Hematopoietic multipotent progenitor cell treated with erythropoietin and hydrocortisone succinate and interleukin-3 and kit ligand, for 6 days (in vitro differentiated cells): ENCODE data around the gene HERC6.
"Not testable (repeated sequence)": the region's sequence is repeated elsewhere in the genome, so short reads cannot be mapped to it uniquely, and the experiment has no call there.

ENCODE experiments used
- DNase-seq: peaks from one replicate; pipeline ENCODE4 v3.0.0-alpha.2; 2015

HERC6 gene

DNA sequence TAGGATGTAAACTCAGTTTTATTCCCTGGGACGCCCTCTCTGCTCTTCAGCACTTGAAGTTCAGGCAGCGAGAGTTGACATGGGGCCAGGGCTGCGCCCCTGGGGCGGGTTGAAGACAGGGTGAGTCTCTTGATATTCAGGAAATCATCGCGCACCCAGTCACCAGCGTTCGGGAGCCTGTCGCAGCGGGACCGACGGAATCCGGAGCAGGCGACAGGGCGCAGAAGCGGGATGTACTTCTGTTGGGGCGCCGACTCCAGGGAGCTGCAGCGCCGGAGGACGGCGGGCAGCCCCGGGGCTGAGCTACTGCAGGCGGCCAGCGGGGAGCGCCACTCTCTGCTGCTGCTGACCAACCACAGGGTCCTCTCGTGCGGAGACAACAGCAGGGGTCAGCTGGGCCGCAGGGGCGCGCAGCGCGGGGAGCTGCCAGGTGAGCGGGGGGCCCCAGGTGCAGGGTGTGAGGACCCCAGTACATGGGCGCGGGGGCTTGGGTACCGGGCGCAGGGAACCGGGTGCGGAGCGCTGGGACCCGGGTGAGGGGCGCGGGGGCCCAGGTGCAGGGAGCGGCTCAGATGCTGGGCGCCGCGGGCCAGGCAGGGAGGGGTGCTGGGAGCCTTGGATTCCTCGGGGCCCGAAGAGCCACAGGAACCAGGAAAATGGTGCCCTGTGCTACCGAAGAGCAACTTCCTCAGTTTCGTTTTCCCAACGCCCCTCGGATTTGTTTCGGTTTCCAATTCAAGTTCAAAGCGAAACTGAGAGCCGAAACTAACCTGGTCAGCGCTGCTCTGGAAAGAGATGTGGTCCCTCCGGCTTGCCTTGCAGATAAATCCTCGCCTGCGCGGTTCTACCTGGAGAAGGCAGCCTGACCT lies at the start of gene HERC6:
Gene HERC6, plus strand, starts transcription at position 162 of the 869 bp plus-strand sequence. Its CDS starts 70 bp downstream, at position 232.
- peak; percentile 96 for DNase-seq

DNA sequence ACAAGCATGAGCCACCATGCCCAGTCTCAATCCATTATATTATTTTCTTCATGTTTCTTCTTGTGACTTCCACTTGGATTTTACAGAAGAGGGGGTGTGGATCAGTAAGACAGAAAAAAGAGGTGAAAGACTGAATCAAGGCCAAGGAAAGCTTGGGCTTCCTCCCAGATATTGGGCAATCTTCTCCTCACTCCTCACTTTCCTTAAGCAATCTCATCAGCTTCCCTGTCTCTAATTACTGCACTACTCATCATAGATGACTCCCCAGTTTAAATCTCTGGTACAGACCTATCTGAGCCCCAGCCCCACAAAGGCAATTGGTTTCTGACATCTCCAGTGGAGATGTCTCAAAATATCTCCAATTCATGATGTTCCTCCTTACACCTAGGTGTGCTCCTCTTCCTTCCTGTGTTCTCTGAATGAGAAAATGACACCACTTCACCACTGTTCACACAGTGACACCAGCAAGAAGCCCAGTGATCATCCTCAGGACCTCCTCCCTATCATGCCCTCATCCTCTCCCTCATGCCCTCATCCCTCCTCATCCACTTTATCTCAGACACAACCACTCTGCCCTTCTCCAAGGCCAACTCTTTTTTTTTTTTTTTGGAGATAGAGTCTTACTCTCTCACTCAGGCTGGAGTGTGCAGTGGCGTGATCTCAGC lies 44.8 kb upstream of the HERC6 start:
- DNase-seq = no peak

DNA sequence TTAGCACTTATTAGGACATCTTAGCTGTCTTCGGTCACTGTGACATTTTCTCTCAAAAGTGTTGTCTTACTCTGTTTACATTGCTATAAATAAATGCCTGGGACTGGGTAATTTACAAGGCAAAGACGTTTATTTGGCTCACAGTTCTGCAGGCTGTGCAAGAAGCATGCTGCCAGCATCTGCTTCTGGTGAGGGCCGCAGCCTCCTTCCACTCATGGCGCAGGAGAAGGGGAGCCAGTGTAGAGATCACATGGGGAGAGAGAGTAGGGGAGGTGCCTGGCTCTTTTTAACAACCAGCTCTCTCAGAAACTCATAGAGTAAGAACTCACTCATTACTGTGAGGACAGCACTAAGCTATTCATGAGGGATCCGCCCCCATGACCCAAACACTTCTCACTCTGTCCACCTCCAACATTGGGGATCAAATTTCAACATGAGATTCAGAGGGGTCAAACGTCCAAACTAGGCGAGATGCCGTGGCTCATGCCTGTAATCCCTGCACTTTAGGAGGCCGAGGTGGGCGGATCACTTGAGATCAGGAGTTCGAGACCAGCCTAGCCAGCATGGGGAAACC lies 43.5 kb upstream of the HERC6 start:
- no peak for DNase-seq

DNA sequence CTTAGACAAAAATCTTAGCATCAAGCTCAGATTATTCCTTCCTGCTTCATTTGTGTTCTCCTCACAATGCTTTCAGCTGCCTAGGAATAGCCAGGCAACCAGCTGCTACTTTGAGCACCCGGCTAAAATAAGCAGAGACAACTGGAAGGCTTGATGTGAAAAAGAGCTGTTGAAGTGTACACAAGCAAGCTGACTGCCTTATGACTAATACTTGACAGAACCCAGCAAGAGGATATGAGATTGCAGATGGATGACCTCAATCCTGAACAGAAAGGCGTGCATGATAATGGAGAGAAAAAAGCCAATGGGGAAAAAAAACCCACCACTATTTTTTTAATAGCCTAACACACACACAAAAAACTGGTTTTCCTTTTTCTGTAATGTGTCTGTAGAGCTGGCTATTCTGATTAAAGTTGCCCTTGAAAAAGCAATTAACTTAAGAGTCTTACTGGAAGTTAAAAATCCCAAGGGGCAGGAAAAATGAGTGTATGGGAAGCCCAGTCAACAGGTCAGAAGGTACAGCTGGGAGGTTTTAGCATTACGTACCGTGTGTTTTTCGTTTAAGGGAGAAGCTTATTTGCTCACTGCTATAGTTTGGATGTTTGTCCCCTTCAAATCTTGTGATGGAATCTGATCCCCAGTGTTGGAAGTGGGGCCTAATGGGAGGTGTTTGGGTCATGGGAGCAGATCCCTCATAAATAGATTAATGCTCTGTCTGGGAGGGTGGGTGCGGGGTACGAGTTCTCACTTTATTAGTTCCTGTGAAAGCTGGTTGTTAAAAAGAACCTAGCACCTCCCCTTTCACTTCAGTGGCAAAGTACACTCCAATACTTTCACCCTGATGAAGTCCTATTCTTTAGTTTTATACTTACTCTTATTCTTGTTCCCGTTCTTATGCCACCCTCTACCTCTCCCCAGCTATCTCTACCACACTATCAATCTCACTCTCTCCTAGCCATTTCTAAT lies 37.1 kb upstream of the HERC6 start:
- DNase-seq = no peak

DNA sequence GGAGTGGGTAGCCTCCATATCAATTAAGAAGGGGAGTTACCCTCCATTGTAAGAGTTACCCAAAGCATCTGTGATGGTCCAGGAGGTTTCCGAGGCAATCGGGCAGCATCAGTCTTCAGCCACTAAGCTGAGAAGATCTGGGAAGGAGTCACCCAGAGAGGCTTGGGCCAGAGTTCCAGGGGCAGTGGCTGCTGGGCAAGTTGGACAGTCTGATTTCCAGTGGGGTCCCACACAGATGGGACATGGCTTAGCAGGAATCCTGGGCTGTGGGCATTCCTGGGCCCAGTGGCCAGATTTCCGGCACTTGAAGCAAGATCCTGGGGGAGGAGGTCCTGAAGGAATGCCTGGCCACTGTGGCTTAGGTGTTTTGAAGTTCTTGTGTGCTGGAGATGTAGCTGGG lies 31.8 kb upstream of the HERC6 start:
- DNase-seq = not testable (repeated sequence)

DNA sequence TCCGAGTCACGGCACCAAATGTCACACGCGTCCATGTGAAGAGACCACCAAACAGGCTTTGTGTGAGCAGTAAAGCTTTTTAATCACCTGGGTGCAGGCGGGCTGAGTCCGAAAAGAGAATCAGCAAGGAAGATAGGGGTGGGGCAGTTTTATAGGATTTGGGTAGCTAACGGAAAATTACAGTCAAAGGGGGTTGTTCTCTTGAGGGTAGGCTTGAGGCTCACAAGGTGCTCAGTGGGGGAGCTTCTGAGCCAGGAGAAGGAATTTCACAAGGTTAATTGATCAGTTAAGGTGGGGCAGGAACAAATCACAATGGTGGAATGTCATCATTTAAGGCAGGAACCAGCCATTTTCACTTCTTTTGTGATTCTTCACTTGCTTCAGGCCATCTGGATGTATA lies 29.9 kb upstream of the HERC6 start:
- not testable (repeated sequence) for DNase-seq

DNA sequence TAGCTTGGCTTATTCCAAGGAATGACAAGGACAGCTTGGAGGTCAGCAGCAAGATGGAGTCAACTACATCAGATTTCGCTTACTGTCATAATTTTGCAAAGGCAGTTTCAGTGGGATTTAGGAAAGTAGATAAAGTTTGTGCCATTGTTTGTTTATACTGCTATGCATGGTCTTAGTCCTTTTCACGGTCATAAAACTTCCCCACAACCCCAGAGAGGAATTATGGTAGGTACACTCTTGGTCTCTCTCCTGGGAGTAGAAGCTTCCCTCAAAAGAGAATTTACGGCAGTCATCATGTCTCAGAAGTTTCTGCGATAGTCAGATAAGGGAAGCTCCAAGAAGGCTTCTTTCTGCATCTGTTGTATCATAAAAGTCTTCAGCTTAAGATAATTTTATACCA lies 27.9 kb upstream of the HERC6 start:
- no peak for DNase-seq

DNA sequence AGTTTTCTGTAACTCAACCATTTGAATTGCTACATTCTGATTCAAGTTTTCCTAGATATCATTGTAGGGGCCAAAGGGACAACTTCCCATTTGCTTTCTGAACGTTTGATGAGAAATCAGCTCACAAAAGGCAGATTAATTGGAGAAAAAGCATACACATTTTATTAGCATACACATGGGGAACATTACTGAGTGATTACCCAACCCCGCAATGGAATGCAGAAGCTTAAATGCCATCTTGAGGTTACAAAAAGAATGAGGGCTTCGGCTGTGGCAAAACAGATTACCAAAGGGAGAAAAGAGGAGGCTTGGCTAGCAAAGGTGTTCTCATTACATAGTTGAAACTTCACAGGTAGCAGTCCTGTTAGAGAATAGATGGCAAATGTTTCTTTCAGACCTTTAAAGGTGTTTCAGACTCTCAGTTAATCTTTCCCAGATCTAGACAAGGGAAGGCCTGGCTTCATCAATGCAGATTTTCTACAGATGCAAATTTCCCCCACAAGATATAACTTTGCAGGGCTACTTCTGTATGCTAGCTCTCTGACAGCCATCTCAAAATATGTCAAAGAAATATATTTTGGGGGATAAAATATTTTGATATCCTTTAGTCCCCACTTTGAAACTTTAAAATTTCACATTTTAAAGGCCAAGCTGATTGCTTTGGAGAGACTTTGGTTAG lies 26.5 kb upstream of the HERC6 start:
- no peak for DNase-seq

DNA sequence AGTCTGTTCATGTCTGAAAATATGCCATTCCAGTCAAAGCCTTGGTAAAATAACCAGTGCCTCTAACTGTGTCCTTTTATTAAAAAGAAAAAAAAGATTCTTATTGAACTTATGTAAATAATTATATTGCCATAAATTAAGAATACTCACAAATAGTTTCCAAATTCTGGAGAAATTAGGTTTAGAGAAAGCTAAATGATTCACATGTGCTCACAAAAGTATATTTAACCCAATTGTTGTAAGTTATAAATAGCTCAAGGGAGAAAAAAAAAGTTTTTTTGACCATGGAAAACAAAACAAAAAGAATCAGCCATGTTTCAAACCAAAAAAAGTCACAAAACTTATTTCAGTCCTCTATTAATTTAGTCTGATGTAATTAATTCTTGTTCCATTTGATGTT lies 25.3 kb upstream of the HERC6 start:
- DNase-seq = no peak

DNA sequence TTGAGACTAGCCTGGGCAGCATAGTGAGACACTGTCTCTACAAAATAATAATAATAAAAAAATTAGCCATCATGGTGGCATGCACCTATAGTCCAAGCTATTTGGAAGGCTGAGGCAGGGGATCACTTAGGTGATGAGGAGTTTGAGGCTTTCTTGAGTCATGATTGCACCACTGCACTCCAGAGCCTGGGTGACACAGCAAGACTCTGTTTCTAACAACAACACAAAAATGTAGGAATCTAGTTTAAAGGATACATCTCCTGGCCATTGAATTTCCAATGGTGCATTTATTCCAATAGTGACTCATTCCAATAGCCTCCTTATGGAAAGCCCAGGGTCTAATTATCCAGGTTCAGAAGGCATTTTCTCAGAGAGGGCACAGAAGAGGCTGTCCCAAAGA lies 21.9 kb upstream of the HERC6 start:
- DNase-seq = no peak

DNA sequence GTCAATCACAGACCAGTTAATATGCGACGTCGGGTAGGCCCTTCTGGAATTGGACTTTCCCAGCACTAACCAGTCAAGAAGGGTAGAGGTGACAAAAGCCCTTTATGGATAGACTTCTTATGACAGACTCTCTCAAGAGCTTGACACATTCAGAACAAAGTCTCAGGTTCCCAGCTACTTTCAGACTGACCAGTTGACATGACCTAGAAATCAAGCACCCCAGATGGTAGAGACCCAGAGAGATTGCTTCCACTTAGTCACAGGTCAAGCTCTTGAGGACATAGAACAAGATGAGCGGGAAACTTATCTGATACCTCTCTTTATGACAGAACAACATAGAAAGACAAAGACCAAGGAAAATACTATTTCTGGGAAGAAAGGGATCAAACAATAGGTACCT lies 21.4 kb upstream of the HERC6 start:
- no peak for DNase-seq

DNA sequence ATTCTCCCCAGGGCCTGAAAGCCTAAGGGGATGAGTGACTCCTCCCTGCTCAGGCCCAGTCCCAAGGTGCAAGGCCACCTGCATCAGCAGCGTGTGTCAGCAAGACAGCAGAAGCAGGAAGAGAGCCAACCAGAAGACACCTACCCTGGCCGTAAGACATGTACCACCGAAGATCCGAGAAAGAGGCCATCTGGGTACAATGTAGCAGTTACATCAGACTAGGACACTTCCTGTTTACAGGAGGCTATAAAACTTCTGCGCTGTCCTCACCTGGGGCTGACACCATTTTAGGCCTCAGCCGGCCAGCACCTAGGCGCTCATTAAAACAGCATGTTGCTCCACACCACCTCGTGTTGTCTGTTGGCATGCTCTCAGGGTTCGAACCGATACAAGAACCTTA lies 19.1 kb upstream of the HERC6 start:
- no peak for DNase-seq

DNA sequence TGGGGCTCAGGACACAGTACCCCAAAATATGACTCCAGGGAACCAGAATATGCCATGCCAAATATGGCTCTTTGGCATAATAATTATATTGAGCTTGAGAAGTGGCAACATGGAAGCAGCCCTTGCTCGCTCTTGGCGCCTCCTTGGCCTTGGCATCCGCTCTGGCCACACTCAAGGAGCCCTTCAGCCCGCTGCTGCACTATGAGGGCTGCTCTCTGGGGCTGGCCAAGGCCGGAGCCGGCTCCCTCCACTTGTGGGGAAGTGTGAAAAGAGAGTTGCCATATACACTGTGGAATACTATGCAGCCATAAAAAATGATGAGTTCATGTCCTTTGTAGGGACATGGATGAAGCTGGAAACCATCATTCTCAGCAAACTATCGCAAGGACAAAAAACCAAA lies 18.4 kb upstream of the HERC6 start:
- no peak for DNase-seq

DNA sequence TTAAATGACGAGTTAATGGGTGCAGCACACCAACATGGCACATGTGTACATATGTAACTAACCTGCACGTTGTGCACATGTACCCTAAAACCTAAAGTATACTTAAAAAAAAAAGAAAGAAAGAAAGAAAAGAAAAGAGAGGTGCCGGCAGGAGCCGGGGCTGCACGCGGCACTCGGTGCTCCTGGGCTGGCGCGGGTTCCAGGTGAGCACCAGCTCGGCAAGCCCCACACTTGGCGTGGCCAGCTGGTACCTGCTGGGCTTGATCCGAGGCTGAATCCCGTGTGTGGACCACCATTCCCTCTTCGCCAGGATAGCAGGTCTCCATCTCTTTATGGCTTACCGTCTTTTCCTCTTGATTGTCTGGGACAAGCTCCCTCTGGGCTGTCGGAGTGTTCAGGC lies 17.9 kb upstream of the HERC6 start:
- DNase-seq = no peak

DNA sequence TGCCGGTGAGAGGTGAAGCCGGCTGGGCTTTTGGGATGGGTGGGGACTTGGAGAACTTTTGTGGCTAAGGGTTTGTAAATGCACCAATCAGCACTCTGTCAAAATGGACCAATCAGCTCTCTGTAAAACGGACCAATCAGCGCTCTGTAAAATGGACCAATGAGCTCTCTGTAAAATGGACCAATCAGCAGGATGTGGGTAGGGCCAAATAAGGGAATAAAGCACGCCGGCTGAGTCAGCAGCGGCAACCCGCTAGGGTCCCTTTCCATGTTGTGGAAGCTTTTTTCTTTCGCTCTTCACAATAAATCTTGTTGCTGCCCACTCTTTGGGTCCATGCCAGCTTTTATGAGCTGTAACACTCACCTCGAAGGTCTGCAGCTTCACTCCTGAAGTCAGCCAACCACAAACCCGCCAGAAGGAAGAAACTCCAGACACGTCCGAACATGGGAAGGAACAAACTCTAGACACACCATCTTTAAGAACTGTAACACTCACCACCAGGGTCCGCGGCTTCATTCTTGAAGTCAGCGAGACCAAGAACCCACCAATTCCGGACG lies 17.4 kb upstream of the HERC6 start:
- DNase-seq = not testable (repeated sequence)

DNA sequence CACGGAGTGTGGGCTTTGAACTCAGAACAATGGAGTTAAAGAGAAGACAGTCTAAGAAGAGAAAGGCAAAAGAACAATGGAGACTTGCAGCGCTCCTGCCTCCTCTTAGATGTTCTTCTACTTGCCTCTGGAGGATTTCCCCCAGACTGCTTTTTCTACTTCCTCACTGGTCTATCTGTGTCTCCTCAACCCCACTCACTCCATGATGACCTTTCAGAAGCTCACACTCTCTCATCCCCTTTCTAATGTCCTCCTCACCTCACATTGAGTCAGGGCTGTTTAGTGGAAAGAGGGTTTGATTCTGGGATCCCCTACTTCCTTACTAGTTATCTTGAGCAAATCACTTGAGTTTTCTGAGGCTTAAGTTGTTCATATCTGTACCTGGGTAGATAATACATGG lies 12.2 kb upstream of the HERC6 start:
- DNase-seq = no peak

DNA sequence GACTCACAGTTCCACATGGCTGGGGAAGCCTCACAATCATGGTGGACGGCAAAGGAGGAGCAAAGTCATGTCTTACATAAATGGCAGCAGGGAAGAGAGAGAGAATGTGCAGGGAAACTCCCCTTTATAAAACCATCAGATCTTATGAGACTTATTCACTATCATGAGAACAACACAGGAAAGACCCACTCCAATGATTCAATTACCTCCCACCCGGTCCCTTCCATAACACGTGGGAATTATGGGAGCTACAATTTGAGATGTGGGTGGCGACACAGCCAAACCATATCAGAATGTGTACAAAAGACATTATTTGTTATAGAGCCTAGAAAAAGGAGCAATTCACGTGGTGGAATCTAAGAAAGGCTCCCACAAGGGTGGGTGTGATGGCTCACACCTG lies 10.8 kb upstream of the HERC6 start:
- no peak for DNase-seq

DNA sequence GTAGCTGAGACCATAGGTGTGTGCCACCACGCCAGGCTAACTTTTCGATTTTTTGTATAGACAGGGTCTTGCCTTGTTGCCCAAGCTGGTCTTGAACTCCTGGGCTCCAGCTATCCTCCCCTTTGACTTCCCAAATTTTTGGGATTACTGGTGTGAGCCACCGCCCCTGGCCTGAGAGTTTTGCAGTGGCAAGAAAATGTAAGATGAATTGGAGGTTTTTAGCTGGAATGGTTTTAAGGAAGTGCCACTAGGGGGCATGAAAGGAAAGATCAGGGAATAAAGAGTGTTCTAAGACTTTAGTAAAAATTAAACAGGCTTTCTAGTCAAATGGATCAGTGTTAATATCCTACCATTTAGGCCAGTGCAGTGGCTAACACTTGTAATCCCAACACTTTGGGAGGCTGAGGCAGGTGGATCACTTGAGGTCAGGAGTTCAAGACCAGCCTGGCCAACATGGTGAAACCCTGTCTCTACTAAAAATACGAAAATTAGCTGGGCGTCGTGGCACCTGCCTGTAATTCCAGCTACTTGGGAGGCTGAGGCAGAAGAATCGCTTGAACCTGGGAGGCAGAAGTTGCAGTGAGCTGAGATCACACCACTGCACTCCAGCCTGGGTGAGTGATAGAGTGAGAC lies 9.4 kb upstream of the HERC6 start:
- DNase-seq = peak; percentile 78

DNA sequence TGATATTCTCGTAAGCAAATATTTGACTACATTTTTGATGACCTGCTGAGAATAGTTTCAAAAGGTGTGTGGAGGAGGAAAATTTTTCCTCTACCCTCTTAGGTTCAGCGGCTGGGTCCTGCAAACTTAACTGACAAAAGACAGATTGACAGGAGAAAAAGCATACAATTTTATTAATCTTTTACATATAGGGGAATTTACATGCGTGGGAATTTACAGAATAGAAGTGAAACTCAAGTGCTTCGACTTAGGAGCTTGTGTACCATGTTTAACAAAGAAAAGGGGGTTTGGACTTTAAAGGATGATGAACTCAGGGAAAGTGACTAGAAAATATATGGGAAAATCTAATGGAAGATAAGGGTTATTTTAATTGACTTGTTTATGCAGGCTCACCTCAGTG lies 2.5 kb downstream of the HERC6 start:
- DNase-seq = no peak

DNA sequence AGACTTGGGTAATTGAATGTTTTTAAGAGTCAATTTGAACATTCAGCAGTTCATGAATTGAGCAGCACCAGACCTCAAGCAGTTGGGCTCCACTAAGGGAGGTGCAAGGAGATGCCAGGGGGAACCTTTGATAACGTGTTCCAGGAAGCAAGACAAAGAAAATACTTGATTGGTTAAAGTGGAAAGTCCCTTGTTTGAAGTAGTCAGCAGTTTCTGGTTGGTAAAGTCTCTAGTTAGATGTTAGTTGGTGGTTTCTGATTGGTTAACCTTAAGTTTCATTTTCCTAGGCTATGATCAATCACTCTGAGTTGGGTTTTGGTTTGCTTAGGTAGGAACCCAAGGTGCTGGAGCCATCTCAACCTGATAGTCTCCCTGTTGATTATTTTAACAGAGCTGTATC lies 4.0 kb downstream of the HERC6 start:
- DNase-seq = peak; percentile 28

DNA sequence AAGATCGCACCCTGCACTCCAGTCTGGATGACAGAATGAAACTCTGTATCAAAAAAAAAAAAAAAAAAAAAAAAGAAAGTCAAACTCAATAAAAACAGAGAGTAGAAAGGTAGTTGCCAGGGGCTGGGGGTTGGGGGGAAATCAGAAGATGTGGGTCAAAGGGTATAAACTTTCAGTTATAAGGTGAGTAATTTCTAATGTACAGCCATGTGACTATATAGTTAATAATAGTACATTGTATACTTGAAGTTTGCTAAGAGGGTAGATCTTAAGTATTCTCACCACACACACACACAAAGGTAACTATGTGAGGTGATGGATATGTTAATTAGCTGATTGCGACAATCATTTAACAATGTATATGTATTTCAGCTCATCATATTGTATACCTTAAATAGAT lies 11.5 kb downstream of the HERC6 start:
- DNase-seq = no peak

DNA sequence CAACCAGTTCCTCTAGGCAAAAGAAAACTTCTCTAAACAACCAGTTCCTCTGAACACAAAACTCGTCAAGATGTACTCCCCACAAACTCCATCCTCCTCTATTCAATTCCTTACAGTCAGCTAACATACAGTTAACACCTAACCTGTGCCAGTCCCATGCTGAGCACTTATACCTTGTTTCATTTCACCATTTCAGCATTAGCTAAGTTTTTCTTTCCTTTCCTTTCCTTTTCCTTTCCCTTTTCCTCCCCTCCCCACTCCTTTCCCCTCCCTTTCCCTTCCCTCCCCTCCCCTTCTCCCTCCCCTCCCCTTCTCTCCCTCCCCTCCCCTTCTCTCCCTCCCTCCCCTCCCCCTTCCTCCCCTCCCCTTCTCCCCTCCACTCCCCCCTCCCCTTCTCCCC lies 13.1 kb downstream of the HERC6 start:
- no peak for DNase-seq
